Measurements from ENCODE around the gene GRK7.

The GRK7 gene

GRCh38 chr3:141763088-141763750 is at the start of gene GRK7:
TSS of gene GRK7 (plus strand) at chr3:141763408. CDS start at chr3:141778285, 14,877 bp downstream.
- no peak for DNase-seq (ENCODE audit: low read depth)
- no peak within 1 kb of the TSS for H3K4me3 ChIP-seq (ENCODE audit: control insufficient read depth, low read depth, low read length)
- TF ChIP-seq CTCF (conservative IDR thresholded peaks at IDR 0.05; ENCODE audit: control insufficient read depth, insufficient read depth, low read depth, low read length), result no peak

- no peak for TF ChIP-seq CTCF (conservative IDR thresholded peaks at IDR 0.05; ENCODE audit: control insufficient read depth, insufficient read depth, low read depth, low read length)
- DNase-seq (ENCODE audit: low read depth), result no peak
- no peak overlapping the region for H3K4me3 ChIP-seq (ENCODE audit: control insufficient read depth, low read depth, low read length)
Measured at GRCh38 chr3:141714671-141715070, 48.5 kb upstream of the GRK7 start.

- DNase-seq (ENCODE audit: low read depth), result no peak
- no peak for TF ChIP-seq CTCF (conservative IDR thresholded peaks at IDR 0.05; ENCODE audit: control insufficient read depth, insufficient read depth, low read depth, low read length)
- no peak overlapping the region for H3K4me3 ChIP-seq (ENCODE audit: control insufficient read depth, low read depth, low read length)
Measured at GRCh38 chr3:141722081-141722480, 41.1 kb upstream of the GRK7 start.

- no peak for TF ChIP-seq CTCF (conservative IDR thresholded peaks at IDR 0.05; ENCODE audit: control insufficient read depth, insufficient read depth, low read depth, low read length)
- DNase-seq (ENCODE audit: low read depth), result no peak
- no peak overlapping the region for H3K4me3 ChIP-seq (ENCODE audit: control insufficient read depth, low read depth, low read length)
Measured at GRCh38 chr3:141722648-141723047, 40.6 kb upstream of the GRK7 start.

- no peak for TF ChIP-seq CTCF (conservative IDR thresholded peaks at IDR 0.05; ENCODE audit: control insufficient read depth, insufficient read depth, low read depth, low read length)
- no peak for DNase-seq (ENCODE audit: low read depth)
- no peak overlapping the region for H3K4me3 ChIP-seq (ENCODE audit: control insufficient read depth, low read depth, low read length)
Measured at GRCh38 chr3:141723255-141723654, 40.0 kb upstream of the GRK7 start.

- no peak for TF ChIP-seq CTCF (conservative IDR thresholded peaks at IDR 0.05; ENCODE audit: control insufficient read depth, insufficient read depth, low read depth, low read length)
- no peak for DNase-seq (ENCODE audit: low read depth)
Measured at GRCh38 chr3:141724186-141724585, 39.0 kb upstream of the GRK7 start.

GRCh38 chr3:141725036-141725435 is 38.2 kb upstream of the GRK7 start:
- no peak overlapping the region for H3K4me3 ChIP-seq (ENCODE audit: control insufficient read depth, low read depth, low read length)
- DNase-seq (ENCODE audit: low read depth), result no peak
- no peak for TF ChIP-seq CTCF (conservative IDR thresholded peaks at IDR 0.05; ENCODE audit: control insufficient read depth, insufficient read depth, low read depth, low read length)

More at GRCh38 chr3:141724186-141724585, 39.0 kb upstream of the GRK7 start:
- no peak overlapping the region for H3K4me3 ChIP-seq (ENCODE audit: control insufficient read depth, low read depth, low read length)
